GM19193 (cell line): ENCODE results near the gene TRHDE.

Experiments used
- POLR2A ChIP-seq: IDR thresholded peaks from 4 replicates; pipeline ENCODE4 v1.6.1; 2011; ENCODE audit not compliant: insufficient read depth, insufficient read length; ENCODE audit errors: extremely low read depth

TRHDE gene, protein sequence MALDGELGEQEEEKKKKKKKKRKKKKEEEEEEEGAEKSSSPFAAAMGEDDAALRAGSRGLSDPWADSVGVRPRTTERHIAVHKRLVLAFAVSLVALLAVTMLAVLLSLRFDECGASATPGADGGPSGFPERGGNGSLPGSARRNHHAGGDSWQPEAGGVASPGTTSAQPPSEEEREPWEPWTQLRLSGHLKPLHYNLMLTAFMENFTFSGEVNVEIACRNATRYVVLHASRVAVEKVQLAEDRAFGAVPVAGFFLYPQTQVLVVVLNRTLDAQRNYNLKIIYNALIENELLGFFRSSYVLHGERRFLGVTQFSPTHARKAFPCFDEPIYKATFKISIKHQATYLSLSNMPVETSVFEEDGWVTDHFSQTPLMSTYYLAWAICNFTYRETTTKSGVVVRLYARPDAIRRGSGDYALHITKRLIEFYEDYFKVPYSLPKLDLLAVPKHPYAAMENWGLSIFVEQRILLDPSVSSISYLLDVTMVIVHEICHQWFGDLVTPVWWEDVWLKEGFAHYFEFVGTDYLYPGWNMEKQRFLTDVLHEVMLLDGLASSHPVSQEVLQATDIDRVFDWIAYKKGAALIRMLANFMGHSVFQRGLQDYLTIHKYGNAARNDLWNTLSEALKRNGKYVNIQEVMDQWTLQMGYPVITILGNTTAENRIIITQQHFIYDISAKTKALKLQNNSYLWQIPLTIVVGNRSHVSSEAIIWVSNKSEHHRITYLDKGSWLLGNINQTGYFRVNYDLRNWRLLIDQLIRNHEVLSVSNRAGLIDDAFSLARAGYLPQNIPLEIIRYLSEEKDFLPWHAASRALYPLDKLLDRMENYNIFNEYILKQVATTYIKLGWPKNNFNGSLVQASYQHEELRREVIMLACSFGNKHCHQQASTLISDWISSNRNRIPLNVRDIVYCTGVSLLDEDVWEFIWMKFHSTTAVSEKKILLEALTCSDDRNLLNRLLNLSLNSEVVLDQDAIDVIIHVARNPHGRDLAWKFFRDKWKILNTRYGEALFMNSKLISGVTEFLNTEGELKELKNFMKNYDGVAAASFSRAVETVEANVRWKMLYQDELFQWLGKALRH

DNA sequence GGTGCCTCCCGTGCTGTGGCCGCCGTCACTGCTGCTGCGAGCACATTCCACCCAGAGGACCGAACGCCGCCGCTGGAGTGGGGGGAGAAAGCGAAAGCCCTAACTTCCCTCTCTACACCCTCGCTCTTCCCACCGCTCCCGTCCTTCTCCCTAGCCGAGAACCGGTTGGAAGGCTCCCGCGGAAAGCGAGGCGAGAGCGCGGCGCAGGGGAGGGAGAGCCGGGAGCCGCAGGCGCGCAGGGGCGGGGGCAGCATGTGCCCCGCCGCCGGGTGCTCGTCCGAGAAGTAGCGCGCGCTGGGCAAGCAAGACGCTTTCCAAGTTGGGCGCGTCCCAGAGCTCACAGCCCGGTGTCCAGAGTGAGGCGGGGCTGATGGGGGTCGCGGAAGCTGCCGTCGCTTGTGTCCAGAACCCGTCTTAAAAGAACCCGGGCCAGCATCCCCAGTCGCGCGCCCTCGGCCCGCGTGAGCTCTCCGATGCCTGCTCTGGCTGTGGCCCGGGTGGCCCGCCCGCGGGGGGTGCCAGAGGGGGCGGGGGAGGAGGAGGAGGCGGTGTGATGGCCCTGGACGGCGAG is at the start of gene TRHDE:
Gene TRHDE, plus strand, starts transcription at position 280 of the 571 bp plus-strand sequence. Its CDS starts 274 bp downstream, at position 554.
- no peak for TF ChIP-seq POLR2A

DNA sequence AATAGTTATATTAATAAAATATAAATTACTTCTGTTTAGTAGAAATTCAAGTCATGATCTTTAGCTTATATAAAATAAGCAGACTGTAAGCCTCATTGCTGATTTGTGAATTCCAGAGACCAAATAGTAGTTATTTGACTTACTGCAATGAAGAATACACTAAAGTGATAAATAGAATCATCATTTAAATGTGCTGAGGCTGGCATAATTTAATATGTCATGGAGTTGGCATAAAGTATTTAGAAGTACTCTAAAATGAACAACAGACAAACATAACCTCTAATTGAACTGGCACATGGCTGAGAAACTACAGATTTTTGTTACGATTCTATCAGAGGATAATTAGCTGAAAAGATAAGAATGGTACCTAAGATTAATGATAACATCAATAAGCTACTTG is 45.7 kb upstream of the TRHDE start:
- TF ChIP-seq POLR2A = no peak

DNA sequence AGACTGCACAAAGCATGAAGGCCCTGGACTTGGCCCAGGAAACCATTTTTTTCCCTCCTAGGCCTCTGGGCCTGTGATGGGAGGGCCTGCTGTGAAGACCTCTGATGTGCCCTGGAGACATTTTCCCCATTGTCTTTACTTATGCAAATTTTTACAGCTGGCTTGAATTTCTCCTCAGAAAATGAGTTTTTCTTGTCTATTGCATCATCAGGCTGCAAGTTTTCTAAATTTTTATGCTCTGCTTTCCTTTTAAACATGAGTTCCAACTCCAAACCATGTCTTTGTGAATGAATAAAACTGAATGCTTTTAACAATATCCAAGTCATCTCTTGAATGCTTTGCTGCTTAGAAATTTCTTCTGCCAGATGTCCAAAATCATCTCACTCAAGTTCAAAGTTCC is 43.7 kb upstream of the TRHDE start:
- no peak for TF ChIP-seq POLR2A

DNA sequence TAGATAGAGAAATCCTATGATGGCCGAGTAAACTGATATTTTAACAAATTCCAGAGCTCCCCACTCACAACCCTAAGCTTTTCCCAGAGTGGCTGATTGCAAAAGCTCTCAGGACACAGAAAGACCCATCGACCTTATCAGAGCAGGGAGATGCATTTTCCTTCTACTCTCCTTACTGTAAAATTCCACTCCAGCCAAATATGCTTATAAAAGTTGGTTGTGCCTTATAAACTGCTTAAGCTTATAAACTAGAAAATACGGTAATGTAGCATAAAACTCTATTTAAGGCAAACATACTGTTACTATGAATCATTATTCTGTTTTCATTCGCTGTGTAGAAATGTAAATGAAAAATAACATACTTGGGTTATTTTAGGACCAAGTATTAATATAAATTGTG is 41.6 kb upstream of the TRHDE start:
- TF ChIP-seq POLR2A = no peak

DNA sequence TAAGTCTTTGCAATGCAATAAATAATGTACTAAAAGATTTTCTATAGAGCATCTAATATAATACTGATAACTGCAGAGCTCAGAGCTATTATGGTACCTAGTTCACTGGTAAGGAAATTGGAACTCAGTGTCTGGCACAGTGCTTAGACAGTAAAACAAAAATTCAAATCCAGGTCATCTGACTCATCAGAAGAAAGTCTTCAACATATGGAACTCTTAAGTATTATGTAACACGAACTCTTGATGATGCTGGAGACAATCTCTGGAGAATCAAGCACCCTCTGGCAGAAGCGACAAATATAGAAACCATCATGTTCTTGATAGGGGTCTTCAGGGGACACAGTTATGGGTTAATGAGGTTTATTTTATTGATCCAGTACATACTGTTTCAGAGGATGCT is 37.3 kb upstream of the TRHDE start:
- TF ChIP-seq POLR2A = no peak

DNA sequence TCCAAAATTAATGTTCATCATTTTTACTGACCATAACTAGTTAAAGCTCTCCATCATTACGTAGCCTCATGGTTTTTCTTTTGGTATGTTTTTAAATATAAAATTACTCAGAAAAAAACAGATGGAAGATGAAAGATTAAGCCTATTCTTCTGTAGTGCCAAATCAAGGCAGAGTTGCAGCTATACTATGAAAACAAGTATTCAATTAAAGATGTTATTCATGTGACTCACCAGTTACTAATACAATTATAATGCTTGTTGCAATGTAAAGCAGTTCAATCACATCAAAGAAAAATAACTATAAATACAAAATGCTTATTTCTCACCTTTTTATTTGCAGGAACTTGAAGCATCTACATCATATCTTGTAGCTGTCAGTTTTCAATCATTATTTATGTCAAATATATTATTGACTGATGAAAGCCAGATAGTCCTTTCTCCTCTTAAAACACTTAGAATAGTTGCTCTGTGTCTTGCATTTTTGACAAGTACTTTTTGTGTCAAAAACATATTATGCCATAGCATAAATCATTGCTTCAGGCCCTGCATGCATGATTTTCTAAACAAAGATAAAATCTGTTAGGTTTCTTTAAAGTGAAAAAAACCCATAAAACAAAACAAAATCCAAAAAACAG is 36.0 kb upstream of the TRHDE start:
- no peak for TF ChIP-seq POLR2A

DNA sequence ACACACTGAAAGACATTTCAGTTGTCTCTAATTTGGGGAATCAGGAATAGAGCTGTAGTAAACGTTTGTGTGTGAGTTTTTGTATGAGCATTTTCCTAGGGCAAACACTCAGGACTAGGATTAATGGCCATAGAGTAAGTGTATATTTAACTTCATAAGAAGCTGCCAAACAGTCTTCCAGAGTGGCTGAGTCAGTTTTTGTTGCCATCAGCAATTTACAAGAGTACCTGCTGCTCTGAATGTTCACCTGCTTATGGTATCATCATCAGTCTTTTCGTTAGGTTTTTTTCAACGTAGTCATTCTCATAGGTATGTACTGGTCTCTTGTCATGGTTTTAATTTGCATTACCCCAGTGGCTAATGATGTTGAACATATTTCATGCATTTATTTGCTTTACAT is 30.6 kb upstream of the TRHDE start:
- no peak for TF ChIP-seq POLR2A

DNA sequence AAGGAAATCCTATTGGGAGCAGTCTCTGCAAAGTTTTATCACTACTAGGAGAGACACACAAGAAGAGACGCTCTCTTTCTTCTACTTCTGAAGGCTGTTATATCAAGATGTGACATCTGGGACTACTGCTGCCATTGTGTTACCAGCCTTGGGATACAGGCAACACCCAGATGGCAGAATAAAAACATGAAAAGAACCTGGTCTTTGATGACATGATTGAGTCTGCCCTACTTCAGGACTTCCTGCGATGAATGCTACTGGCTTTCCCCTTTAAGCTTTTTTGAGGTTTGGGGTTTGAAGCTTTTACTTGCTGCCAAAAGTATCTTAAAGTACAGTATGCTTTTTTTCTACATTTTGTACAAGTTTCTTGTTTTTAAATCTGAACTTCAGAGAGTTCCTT is 29.2 kb upstream of the TRHDE start:
- TF ChIP-seq POLR2A = no peak

DNA sequence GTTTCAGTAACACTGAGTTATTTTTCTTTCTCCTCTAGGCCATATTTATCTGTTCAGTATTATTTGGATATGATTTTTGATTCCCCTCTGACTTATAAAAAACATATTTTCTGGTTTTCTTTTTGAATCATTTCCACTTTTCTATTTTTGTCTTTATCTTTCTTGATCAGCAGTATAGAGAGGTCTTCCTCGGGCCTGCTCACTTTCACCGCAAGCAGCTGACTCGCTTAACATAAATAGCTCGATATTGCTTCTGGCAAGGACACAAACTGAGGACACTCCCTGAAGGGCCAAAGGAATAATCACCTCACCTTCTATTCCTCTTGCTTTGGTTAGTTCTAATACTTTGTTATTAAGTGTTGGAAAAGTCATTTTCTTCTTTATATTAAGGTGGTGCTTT is 25.8 kb upstream of the TRHDE start:
- no peak for TF ChIP-seq POLR2A

DNA sequence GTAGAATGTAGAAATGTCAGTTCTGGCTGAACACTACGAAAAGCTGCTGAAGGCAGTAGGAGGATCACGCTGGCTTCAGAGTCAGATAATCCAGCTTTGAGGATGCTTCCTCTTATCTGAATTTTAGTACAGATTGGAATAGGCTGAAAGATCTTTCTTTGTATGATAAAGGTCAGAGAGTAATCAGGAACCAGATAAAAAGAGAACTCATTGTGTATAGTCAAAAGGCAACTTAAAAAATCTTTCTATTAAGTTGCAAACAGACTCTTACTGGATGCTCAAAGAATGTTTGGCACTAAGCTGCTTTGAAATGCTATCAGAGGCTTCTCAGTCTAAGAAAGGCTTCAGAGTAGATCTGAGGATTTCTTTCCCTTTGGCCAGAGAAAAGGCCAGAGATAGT is 21.8 kb upstream of the TRHDE start:
- no peak for TF ChIP-seq POLR2A

DNA sequence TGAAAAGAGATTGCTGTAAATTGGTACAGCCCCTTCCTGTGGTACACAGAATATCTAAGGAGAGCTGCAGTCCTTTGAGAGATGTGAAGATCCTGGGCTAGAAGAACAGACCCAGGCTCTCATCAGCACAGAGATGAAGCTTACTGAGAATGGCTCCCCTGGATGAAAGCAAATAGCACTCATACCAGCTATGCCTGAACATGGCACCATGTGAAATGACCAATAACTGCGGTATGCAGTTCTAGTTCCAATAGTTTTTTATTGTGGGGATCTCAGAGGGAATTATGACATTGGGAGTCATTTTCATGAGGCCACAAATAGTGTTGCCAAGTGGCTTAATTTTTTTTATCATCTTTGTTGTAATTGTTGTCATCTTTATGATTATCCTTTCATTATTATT is 15.4 kb upstream of the TRHDE start:
- no peak for TF ChIP-seq POLR2A

DNA sequence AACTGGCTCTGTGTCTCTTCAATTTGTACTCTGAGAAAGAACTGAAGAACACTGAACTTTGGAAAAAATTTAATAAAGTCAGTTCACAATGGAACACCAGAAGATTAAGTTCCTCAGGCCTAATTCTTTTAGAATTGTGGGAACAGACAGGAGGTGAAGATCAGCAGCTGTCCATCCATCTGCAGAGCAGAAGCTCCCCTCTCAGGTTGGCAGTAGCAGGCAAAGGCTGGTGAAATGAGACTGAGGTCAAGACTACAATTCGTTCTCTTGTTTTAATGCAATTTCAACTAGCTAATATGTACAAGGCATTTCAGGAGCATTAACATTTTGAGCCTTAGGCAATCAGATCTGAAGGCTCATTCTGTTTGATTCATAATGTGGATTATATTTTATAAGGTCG is 10.3 kb upstream of the TRHDE start:
- TF ChIP-seq POLR2A = no peak

DNA sequence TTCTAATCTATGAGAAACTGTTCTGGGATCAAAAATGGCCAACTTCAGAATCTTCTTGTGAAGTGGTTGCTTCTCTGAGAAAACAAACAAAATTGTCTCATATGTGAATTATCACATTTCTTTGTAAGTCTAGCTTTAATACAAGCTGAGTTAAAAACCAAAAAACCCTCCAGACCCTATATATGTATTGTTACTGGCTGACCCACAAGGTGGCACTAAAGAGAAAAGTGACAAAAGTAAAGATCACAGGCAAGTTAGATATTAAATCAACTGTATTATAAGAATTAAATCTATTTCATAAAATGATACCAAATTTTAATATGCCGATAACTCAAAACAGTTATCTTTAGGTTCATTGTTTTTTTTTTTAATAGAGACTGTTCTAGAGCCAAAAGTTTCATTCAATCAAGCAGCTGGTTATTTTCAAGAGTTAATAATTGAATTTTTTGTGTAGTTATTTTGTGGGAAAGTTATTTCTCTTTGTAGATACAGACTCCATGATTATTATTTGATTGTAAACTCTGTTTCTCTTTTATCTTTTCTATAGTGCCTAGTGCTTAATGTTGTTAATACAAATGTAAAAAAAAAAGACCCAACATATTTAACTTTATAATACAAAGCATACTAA is 7.5 kb upstream of the TRHDE start:
- no peak for TF ChIP-seq POLR2A

DNA sequence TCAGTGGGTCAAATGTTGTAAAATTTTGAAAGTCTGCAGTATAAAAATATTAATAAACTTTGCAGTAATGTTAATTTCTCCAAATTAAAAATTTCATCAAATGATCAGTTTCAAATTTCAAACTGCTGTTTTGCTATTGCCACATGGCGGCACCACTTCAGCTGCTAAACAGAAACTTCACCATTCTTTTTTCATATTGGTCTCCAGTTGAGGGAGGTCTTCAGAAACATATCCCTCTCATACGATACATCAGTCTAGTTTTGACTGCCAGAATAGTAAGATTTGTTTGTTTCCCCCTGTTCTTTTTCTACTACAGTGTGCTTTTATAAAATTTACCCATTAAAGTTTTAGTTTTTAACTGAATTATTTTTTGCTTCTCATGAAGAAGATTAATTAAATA is 4.2 kb upstream of the TRHDE start:
- TF ChIP-seq POLR2A = no peak
